H1 (cell line): ENCODE data around the gene FXN. TPM values are rescaled to one million over a fixed set of nuclear protein-coding genes. Genes with fewer than 3 reads are reported as not detected.

Source experiments
- CBX8 ChIP-seq: fragments of 300-800, 300-1000 bp; sonication (generic); IDR thresholded peaks from 2 replicates; pipeline ENCODE4 v1.7.1; 2016; ENCODE audit warnings: low read depth, low read length, borderline replicate concordance
- KDM1A ChIP-seq: fragments of 200-600, 300-600 bp; sonication (generic); IDR thresholded peaks from 2 replicates; pipeline ENCODE4 v1.7.1; 2016; ENCODE audit warnings: mild to moderate bottlenecking, low read length, borderline replicate concordance
- polyA plus RNA-seq, 7 experiments: library from polyadenylated mRNA; depleted of rRNA in 3 of 7; stranded (reverse) in 5 of 7; unstranded in 2 of 7; fragments of >200 nt in 5 of 7; fragments of 200-250 nt in 2 of 7; gene quantifications; 1 replicate in 5 of 7; 2 replicates in 1 of 7; 4 replicates in 1 of 7; pipeline versions ENCODE4 v1.2.1 to v1.2.3, GENCODE V29; 2011 to 2013; ENCODE audit warnings: missing spikeins in 2 of 7, mixed read lengths in 2 of 7
- total RNA-seq: library from RNA; stranded (reverse); fragmentation: NEBNext Ultra II Directional; extraction: Animal tissue kit (Norgen Biotek cat#: 25700); gene quantifications from 2 replicates; pipeline ENCODE4 v1.2.1, GENCODE V29; 2021

FXN gene
- total and polyA plus RNA-seq, 2 of the 8 experiments (the other 6 are each of a cell fraction or from before 2014, with no cell fraction given): 34.2 to 37.5 TPM

- TF ChIP-seq CBX8 (no peak), KDM1A (no peak)
These were observed 107.7 kb downstream of the FXN start (continued) for GRCh38 chr9:69143291-69143690.
